GM10248 (cell line): ENCODE results near the gene MAEA.

ENCODE experiments used
- CTCF ChIA-PET: fragments of 300-600 bp; sonication (Branson Sonifier 250); formaldehyde crosslinking; extraction: SDS; loops from one replicate; lab custom pipeline; 2021; ENCODE audit warnings: antibody characterized with exemption; lab: Yijun Ruan, JAX
- POLR2A ChIA-PET: fragments of 350-650 bp; sonication (Branson Sonifier 250); formaldehyde crosslinking; extraction: SDS; loops from one replicate; lab custom pipeline; 2020; ENCODE audit warnings: antibody characterized with exemption; lab: Yijun Ruan, JAX
- DNase-seq: peaks from one replicate; pipeline ENCODE4 v3.0.0; 2012; ENCODE audit errors: extremely low spot score
- TF ChIP-seq, protein P1 (sequence below): IDR thresholded peaks from 2 replicates; pipeline ENCODE4 v1.5.1; 2012; ENCODE audit warnings: mild to moderate bottlenecking, low read depth; ENCODE audit errors: extremely low read depth, missing control alignments, control extremely low read depth

Gene MAEA

DNA sequence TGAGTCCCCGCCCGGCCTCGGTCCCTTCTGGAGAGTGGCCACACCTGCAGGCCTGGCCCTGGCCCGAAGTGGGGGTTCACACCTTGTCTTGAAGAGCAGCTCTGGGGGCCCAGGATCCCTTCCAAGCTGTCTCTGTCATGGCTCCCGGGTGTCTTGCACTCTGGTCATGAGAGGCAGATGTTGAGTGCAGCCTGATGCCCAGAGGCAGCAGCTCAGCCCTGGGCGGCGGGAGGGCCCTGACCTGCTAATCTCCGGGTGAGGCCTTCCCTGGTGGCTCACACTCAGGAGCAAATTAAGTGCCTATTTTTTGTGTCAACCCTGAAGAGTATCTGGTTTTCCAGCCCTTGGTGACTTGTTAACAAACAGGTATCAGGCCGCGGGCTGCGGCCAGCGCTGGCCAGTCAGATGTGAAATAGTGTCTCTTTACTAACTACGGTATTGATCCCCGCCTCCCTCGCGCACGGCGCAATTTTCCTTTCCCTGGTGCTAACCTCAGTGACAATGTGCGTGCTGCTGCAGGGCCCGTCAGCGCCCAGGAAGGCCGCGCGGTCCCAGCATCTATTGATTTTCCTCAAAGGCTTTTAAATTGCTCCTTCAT is 92.4 kb downstream of the MAEA start:
- TF ChIP-seq, protein P1, sequence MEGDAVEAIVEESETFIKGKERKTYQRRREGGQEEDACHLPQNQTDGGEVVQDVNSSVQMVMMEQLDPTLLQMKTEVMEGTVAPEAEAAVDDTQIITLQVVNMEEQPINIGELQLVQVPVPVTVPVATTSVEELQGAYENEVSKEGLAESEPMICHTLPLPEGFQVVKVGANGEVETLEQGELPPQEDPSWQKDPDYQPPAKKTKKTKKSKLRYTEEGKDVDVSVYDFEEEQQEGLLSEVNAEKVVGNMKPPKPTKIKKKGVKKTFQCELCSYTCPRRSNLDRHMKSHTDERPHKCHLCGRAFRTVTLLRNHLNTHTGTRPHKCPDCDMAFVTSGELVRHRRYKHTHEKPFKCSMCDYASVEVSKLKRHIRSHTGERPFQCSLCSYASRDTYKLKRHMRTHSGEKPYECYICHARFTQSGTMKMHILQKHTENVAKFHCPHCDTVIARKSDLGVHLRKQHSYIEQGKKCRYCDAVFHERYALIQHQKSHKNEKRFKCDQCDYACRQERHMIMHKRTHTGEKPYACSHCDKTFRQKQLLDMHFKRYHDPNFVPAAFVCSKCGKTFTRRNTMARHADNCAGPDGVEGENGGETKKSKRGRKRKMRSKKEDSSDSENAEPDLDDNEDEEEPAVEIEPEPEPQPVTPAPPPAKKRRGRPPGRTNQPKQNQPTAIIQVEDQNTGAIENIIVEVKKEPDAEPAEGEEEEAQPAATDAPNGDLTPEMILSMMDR: no peak
- CTCF ChIA-PET: no interaction called here
- POLR2A ChIA-PET: interaction anchor here (0.7 kb wide), 1 partner anchor 417 kb away, joined by 7 read pairs; no protein-coding TSS in a partner anchor
- DNase-seq: no peak

DNA sequence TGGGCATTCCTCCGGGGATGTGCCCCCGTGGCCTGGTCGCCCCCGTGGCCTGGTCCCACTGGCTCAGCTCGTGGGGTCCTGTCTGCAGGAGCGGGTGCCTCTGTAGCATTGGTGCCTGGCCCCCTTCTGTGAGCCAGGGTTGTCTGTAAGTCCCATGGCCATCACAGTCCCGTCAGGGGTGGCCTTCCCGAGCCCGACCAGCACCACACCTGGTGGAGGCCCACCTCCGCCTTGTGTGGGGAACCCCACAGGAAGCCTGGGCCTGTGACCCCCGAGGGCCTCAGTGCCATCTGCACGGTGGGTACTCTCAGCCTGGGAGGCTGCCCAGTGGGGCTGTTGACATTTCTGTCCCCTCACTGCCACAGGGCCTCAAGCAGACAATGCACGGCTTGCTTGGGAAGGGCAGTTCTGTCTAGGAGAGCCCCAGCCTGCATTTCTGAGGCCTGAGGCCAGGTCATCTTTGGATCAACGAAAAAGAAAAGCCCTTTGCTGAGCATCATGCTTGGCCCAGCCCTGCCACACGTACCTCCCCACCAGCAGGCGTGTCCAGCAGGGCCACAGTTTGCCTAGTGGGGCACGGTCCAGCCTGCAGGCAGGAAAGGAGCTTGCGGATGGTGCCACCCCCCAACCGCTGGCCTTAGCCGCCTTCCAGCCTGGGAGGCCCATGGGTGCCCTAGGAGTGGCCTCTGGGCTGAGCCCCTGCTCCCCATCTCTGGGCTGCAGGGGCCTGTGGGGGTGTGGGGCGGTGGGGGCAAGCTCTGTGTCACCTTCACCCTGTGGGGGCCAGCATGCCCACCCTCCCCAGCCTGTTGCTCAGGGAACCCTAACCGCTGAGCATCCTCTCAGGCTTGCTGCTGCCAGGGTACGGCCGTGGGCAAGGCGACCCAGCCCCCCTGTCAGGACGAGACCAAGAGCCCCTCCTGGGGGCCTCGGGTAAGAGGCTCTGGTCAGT is 93.4 kb downstream of the MAEA start:
- POLR2A ChIA-PET: no interaction called here

DNA sequence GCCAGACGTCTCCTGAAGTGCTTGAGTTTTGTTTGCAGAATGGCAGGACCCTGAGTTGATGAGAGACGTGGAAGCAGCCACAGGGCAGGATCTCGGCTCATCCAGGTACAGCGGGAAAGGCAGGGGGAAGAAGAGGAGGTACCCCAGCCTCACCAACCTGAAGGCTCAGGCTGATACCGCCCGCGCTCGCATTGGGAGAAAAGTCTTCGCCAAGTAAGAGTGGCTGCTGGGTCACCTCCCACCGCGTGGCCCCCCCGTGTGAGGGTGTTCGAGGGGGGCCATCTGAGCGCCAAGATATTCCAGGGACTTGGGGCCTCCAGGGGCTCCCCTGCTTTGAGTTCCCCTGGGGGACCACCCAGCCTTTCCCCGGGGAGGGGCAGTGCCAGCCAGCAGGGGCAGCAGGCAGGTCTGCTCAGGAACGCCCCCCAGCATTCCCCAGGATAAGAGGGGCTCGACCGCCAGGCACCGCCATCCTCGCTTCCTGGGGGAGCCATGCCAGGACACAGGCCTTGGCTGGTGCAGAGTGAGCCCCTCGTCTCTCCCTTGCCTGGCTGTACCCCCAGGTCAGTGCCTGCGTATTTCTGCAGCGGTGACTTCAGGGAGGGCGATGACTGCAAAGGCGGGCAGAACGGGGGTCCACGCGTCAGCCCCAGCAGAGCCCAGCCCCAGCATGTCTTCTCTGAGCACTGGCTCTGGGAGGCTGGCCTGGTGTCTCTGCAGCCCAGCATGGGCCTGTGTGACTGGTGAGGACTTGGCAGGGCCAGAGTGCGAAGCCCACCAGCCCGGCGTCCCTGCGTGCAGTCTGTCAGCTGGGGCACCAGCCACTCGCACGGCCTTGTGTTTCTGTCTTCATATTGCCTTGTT is 94.3 kb downstream of the MAEA start:
- DNase-seq: no peak
- ChIA-PET CTCF (no interaction called here), POLR2A (no interaction called here)
- TF ChIP-seq, protein P1: no peak

More for the DNA sequence above, 93.4 kb downstream of the MAEA start:
- CTCF ChIA-PET: no interaction called here
- TF ChIP-seq, protein P1: no peak
- no peak for DNase-seq

DNA sequence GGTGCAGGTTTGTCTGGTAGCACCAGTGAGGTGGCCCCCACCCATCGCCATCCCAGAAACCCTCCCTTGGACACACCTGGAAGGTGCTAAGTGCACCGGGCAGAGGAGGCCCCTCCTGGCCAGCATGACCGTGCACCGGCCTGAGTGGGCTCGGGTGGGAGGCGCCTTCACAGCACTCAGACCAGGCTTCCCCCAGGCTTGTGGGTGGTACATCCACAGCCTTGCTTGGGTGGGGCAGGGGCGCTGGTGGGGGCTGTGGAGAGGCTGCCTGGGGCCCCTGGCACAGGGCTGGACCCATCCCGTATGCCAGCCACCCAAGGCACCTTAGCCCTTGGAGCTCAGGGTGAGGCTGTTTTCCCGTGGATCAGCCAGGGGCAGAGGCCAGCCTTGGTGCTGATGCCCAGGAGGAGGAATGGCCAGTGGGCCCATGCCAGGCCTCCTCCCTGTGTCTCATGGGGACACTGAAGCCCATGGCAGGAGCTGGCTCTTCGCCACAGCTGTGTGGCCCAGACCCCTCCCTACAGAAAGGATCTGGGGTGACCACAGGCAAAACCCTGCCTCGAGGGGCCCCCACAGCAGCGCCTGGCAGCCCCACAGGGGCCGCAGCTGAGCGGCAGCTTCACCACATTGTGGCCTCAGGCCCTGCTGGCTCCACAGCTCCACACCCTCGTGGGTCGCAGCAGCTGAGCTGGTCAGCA is 95.1 kb downstream of the MAEA start:
- TF ChIP-seq, protein P1: no peak
- ChIA-PET CTCF (no interaction called here), POLR2A (no interaction called here)
- DNase-seq: no peak

DNA sequence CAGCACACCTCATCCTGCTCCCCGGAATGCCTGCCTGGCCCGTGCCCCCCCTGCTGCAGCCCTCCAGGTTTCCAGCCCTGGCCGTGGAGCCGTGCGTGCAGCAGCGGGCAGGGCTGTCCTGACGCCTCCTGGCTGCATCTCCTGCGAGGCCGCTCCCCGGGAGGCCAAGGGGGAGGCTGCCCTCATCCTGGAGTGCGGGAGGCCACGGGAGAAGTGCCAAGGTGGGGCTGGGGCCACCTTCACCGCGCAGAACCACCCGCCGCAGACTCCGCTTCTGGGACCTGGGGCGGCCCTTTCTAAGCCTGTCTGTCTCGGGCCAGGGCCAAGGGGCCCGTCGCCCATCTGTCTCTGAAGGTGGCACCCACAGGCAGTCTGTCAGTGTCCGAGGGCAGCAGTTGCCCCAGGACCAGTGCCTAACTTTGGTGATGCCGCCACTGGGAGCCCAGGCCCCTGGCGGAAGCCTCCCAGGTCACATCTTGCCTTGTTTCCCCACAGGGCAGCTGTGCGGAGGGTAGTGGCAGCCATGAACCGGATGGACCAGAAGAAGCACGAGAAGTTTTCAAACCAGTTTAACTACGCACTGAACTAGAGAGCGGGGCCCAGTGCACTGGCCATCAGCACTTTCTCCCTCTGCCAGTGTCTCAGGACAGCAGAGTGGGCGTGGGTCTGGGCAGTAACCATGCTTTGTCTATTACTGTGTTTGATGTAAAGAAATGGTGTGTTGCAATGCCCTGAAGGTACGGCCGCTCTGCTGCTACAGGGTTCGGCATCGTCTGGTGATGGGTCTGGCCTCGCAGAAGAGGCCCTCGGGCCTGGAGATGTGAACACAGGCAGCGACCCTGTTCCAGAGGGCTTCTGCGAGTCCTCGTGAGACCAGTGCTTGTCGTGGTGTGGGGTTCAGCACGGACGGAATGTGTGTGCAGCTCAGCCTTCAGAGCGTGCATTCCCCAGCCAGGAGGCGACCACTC is 96.0 kb downstream of the MAEA start:
- TF ChIP-seq, protein P1: no peak
- no peak for DNase-seq
- CTCF ChIA-PET: no interaction called here
- POLR2A ChIA-PET: no interaction called here
